Upper lobe of left lung (tissue), 6 donors: ENCODE results near the gene FGFRL1. TPM values are rescaled to one million over a fixed set of nuclear protein-coding genes. Genes with fewer than 3 reads are reported as not detected.

ENCODE experiments used
- ATAC-seq, 2 donors: fragments of 200-7000 bp; cut with Tn5 transposase; one replicate each; pipeline ENCODE4 v1.9.1; 2022; ENCODE audit warnings: mild to moderate bottlenecking in 2 of 2, moderate library complexity in 2 of 2; ENCODE audit not compliant: low FRiP score in 2 of 2
- DNase-seq, 2 donors: peaks; one replicate each; pipeline ENCODE4 v3.0.0-alpha.2; 2019 to 2020
- H3K27ac ChIP-seq, 4 donors: fragments of 200-600 bp; sonication (generic); one replicate each; pipeline ENCODE4 v1.5.1; 2016 to 2019
- H3K27me3 ChIP-seq, 4 donors: fragments of 200-600 bp; sonication (generic); one replicate each; pipeline ENCODE4 v1.5.1; 2017 to 2019
- H3K36me3 ChIP-seq, 4 donors: fragments of 200-600 bp; sonication (generic); one replicate each; pipeline ENCODE4 v1.5.1; 2016 to 2019
- H3K4me1 ChIP-seq, 4 donors: fragments of 200-600 bp; sonication (generic); one replicate each; pipeline ENCODE4 v1.5.1; 2018 to 2019
- H3K4me3 ChIP-seq, 4 donors: fragments of 200-600 bp; sonication (generic); one replicate each; pipeline ENCODE4 v1.5.1; 2017 to 2019; ENCODE audit warnings: mild to moderate bottlenecking in 2 of 4, moderate library complexity in 1 of 4
- H3K9me3 ChIP-seq, 4 donors: fragments of 200-600 bp; sonication (generic); one replicate each; pipeline ENCODE4 v1.5.1; 2018 to 2019
- EP300 ChIP-seq, 4 donors: sonication (generic); formaldehyde crosslinking; IDR thresholded peaks; one replicate each; pipeline ENCODE4 v1.5.1; 2017; ENCODE audit warnings: antibody characterized with exemption in 4 of 4, control low read depth in 2 of 4
- POLR2A ChIP-seq, 4 donors: fragments of 450-650 bp; IDR thresholded peaks; one replicate each; pipeline ENCODE4 v1.5.1; 2016 to 2017; ENCODE audit warnings: antibody characterized with exemption in 4 of 4, mild to moderate bottlenecking in 2 of 4
- POLR2AphosphoS5 ChIP-seq, 2 donors: sonication (generic); formaldehyde crosslinking; IDR thresholded peaks; one replicate each; pipeline ENCODE4 v1.5.1; 2017; ENCODE audit warnings: antibody characterized with exemption in 2 of 2
- WGBS, 2 donors: methylation state at CpG; one replicate each; pipeline ENCODE4 v1.1.5; 2017 to 2018; 5-methylcytosine and 5-hydroxymethylcytosine counted together
- total RNA-seq, 6 donors: library from RNA; depleted of rRNA in 4 of 6; stranded (reverse); fragments of >200 nt in 4 of 6; gene quantifications; one replicate each; pipeline versions ENCODE4 v1.1.0 to v1.2.1, GENCODE V29; 2016 to 2021
- TF ChIP-seq, protein P1 (sequence below), 6 experiments: fragments of 450-650 bp in 4 of 6; fragments of 200-600 bp in 2 of 6; sonication (generic) in 2 of 6; IDR thresholded peaks; one replicate each; pipeline ENCODE4 v1.5.1; 2016 to 2019; ENCODE audit warnings: antibody characterized with exemption in 6 of 6
- donor health status: DM: no; HTN: no; CAD: no; lungs with moderate emphysema.
- donor health status: DM: no; HTN: yes; CAD: no; lungs with severe emphysema.

The FGFRL1 gene
- total RNA-seq, 6 donors from 2014 or later, result 21.0 to 32.4 (median 25.6) TPM

GRCh38 chr4:1003271-1004070, 8.0 kb upstream of the FGFRL1 start:
- H3K9me3 ChIP-seq, result no peaks in the 10 kb centered on the region
- H3K27ac ChIP-seq, result no peak overlapping the region
- 17 to 44% methylated on average over 20 to 38 of the region's 63 CpGs for WGBS, 2 donors
- no peaks in the 10 kb centered on the region for H3K36me3 ChIP-seq
- H3K4me1 ChIP-seq, result peaks cover 16 to 26% (median 18%) of the 10 kb centered on the region in 4 donors
- ATAC-seq (peak; percentile 5 to 23), DNase-seq (peak in 1 of 2 donors; percentile 86)
- TF ChIP-seq, protein P1, sequence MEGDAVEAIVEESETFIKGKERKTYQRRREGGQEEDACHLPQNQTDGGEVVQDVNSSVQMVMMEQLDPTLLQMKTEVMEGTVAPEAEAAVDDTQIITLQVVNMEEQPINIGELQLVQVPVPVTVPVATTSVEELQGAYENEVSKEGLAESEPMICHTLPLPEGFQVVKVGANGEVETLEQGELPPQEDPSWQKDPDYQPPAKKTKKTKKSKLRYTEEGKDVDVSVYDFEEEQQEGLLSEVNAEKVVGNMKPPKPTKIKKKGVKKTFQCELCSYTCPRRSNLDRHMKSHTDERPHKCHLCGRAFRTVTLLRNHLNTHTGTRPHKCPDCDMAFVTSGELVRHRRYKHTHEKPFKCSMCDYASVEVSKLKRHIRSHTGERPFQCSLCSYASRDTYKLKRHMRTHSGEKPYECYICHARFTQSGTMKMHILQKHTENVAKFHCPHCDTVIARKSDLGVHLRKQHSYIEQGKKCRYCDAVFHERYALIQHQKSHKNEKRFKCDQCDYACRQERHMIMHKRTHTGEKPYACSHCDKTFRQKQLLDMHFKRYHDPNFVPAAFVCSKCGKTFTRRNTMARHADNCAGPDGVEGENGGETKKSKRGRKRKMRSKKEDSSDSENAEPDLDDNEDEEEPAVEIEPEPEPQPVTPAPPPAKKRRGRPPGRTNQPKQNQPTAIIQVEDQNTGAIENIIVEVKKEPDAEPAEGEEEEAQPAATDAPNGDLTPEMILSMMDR (IDR thresholded peaks at IDR 0.05), result no peak
- TF ChIP-seq EP300 (IDR thresholded peaks at IDR 0.05) (no peak), POLR2AphosphoS5 (IDR thresholded peaks at IDR 0.05) (no peak), POLR2A (IDR thresholded peaks at IDR 0.05) (no peak)
- peaks cover 4 to 43% (median 27%) of the 10 kb centered on the region in 4 donors for H3K27me3 ChIP-seq
- peak overlapping the region in 1 of 4 donors; percentile 9 for H3K4me3 ChIP-seq

DNA sequence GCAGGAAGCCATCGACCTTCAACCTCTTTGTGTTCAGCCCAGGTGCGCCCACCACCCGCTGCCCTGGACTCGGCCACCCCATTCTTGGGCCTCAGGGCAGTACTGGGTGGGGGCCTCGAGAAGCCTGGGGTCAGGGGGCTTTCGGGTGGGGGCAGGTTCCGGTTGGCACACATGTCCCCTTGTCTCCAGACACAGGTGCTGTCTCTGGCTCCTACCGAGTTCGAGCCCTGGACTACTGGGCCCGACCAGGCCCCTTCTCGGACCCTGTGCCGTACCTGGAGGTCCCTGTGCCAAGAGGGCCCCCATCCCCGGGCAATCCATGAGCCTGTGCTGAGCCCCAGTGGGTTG, 7.4 kb upstream of the FGFRL1 start:
- 87 to 88% methylated on average over 6 to 9 of the region's 13 CpGs for WGBS, 2 donors
- H3K27ac ChIP-seq, result no peak overlapping the region
- no peak for TF ChIP-seq POLR2A (IDR thresholded peaks at IDR 0.05)
- no peak for TF ChIP-seq POLR2AphosphoS5 (IDR thresholded peaks at IDR 0.05)
- TF ChIP-seq EP300 (IDR thresholded peaks at IDR 0.05), result no peak
- TF ChIP-seq, protein P1 (IDR thresholded peaks at IDR 0.05), result no peak
- no peaks in the 10 kb centered on the region for H3K9me3 ChIP-seq
- peaks cover 4 to 47% (median 30%) of the 10 kb centered on the region in 4 donors for H3K27me3 ChIP-seq
- H3K36me3 ChIP-seq, result no peaks in the 10 kb centered on the region
- DNase-seq (no peak), ATAC-seq (no peak)
- H3K4me3 ChIP-seq, result no peak overlapping the region
- peaks cover 19 to 31% (median 23%) of the 10 kb centered on the region in 4 donors for H3K4me1 ChIP-seq

- no peak overlapping the region for H3K27ac ChIP-seq
- DNase-seq, result peak in 1 of 2 donors; percentile 71
- 56 to 74% methylated on average over 9 to 23 of the region's 25 CpGs for WGBS, 2 donors
- no peaks in the 10 kb centered on the region for H3K36me3 ChIP-seq
- no peak for ATAC-seq
- peaks cover 4 to 47% (median 30%) of the 10 kb centered on the region in 4 donors for H3K27me3 ChIP-seq
- H3K9me3 ChIP-seq, result no peaks in the 10 kb centered on the region
- H3K4me1 ChIP-seq, result peaks cover 23 to 34% (median 25%) of the 10 kb centered on the region in 4 donors
- no peak overlapping the region for H3K4me3 ChIP-seq
- TF ChIP-seq EP300 (IDR thresholded peaks at IDR 0.05) (no peak), POLR2A (IDR thresholded peaks at IDR 0.05) (no peak), POLR2AphosphoS5 (IDR thresholded peaks at IDR 0.05) (no peak)
- TF ChIP-seq, protein P1 (IDR thresholded peaks at IDR 0.05), result no peak
These were observed 6.6 kb upstream of the FGFRL1 start for GRCh38 chr4:1004557-1005485.

GRCh38 chr4:1006856-1007255, 4.6 kb upstream of the FGFRL1 start:
- no peaks in the 10 kb centered on the region for H3K9me3 ChIP-seq
- no peak overlapping the region for H3K4me3 ChIP-seq
- TF ChIP-seq POLR2A (IDR thresholded peaks at IDR 0.05) (no peak), POLR2AphosphoS5 (IDR thresholded peaks at IDR 0.05) (no peak), EP300 (IDR thresholded peaks at IDR 0.05) (no peak)
- TF ChIP-seq, protein P1 (IDR thresholded peaks at IDR 0.05), result no peak
- peaks cover 4 to 33% (median 23%) of the 10 kb centered on the region in 4 donors for H3K27me3 ChIP-seq
- WGBS, 2 donors, result 78 to 90% methylated on average over 5 of the region's 5 CpGs
- H3K4me1 ChIP-seq, result peaks cover 35 to 42% (median 36%) of the 10 kb centered on the region in 4 donors
- H3K27ac ChIP-seq, result no peak overlapping the region
- ATAC-seq (no peak), DNase-seq (no peak)
- no peaks in the 10 kb centered on the region for H3K36me3 ChIP-seq
